Prostate gland (tissue), 2 donors: Measurements from ENCODE around the gene CLCNKA.

Source experiments
- POLR2A ChIP-seq: fragments of 450-650 bp; IDR thresholded peaks from one replicate; pipeline ENCODE4 v1.6.1; 2016; ENCODE audit warnings: antibody characterized with exemption, mild to moderate bottlenecking
- POLR2AphosphoS5 ChIP-seq: sonication (generic); formaldehyde crosslinking; IDR thresholded peaks from one replicate; pipeline ENCODE4 v1.6.1; 2017; ENCODE audit warnings: antibody characterized with exemption
- TF ChIP-seq, protein P1 (sequence below), 4 experiments: fragments of 200-600 bp in 2 of 4; fragments of 450-650 bp in 2 of 4; sonication (generic) in 2 of 4; IDR thresholded peaks; 1 replicate in 3 of 4; 2 replicates in 1 of 4; pipeline ENCODE4 v1.5.1; 2016 to 2019; ENCODE audit warnings: antibody characterized with exemption in 4 of 4, mild to moderate bottlenecking in 2 of 4, moderate library complexity in 2 of 4

DNA sequence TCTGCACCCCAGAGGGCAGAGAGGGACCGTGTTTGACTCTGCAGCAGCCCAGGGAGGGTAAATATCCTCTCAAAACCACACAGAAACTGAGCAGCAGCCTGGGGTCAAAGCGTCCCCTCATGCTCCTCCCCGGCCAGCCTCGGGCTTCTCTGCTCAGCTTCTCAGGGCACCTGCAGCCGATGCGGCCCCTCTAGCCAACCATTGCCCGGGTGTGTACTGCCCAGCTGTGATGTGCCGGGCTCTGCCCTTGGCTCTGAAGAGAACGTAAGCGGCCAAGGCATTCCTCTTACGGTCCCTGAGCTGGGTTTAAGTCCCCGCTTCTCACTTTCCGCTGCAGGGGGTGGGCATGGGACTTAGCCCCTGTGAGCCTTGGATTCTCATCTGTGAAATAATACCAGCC lies 46.1 kb downstream of the CLCNKA start:
- TF ChIP-seq POLR2A, result no peak
- TF ChIP-seq, protein P1, sequence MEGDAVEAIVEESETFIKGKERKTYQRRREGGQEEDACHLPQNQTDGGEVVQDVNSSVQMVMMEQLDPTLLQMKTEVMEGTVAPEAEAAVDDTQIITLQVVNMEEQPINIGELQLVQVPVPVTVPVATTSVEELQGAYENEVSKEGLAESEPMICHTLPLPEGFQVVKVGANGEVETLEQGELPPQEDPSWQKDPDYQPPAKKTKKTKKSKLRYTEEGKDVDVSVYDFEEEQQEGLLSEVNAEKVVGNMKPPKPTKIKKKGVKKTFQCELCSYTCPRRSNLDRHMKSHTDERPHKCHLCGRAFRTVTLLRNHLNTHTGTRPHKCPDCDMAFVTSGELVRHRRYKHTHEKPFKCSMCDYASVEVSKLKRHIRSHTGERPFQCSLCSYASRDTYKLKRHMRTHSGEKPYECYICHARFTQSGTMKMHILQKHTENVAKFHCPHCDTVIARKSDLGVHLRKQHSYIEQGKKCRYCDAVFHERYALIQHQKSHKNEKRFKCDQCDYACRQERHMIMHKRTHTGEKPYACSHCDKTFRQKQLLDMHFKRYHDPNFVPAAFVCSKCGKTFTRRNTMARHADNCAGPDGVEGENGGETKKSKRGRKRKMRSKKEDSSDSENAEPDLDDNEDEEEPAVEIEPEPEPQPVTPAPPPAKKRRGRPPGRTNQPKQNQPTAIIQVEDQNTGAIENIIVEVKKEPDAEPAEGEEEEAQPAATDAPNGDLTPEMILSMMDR (IDR thresholded peaks at IDR 0.05), result no peak
- TF ChIP-seq POLR2AphosphoS5, result no peak
